Caco-2 (cell line): ENCODE data around the gene SLC25A18. TPM values are rescaled to one million over a fixed set of nuclear protein-coding genes. Genes with fewer than 3 reads are reported as not detected.

Experiments
- BruUV-seq: library from RNA; stranded (reverse); fragments of 400-500 nt; replicated peaks from 2 replicates; lab custom pipeline; 2021; lab: Mats Ljungman, UMichigan
- CTCF ChIA-PET: fragments of 300-600 bp; sonication (Branson Sonifier 250); formaldehyde crosslinking; loops from one replicate; lab custom pipeline; 2022; ENCODE audit warnings: antibody characterized with exemption; lab: Charles Lee
- POLR2A ChIA-PET: fragments of 300-600 bp; sonication (Branson Sonifier 250); formaldehyde crosslinking; loops from one replicate; lab custom pipeline; 2022; ENCODE audit warnings: antibody characterized with exemption; lab: Charles Lee
- DNase-seq, 2 experiments: peaks; one replicate each; pipeline versions ENCODE4 v3.0.0 to v3.0.0-alpha.2; 2020 to 2022
- H3K27me3 ChIP-seq: replicated peaks from 2 replicates; pipeline ENCODE4 v1.6.0; 2011; ENCODE audit warnings: low read length; ENCODE audit not compliant: control insufficient read depth, insufficient read depth
- H3K36me3 ChIP-seq: 2 replicates; pipeline ENCODE4 v1.5.1; 2011; ENCODE audit warnings: low read length; ENCODE audit not compliant: control insufficient read depth, insufficient read depth
- H3K4me1 ChIP-seq: fragments of 250-450 bp; sonication (Bioruptor Pico); 2 replicates; pipeline ENCODE4 v1.5.1; 2020; ENCODE audit warnings: mild to moderate bottlenecking
- H3K4me3 ChIP-seq: 2 replicates; pipeline ENCODE4 v1.5.1; 2011; ENCODE audit warnings: low read depth, mild to moderate bottlenecking, control low read depth, low read length
- H3K9me3 ChIP-seq: fragments of 250-450 bp; sonication (Bioruptor Pico); 2 replicates; pipeline ENCODE4 v1.5.1; 2020; ENCODE audit warnings: mild to moderate bottlenecking, moderate library complexity
- H3K27ac Mint-ChIP-seq: one replicate; pipeline ENCODE4 v1.8.0; 2022; ENCODE audit warnings: mixed read lengths; ENCODE audit not compliant: unreplicated experiment
- H3K27me3 Mint-ChIP-seq: one replicate; pipeline ENCODE4 v1.8.0; 2022; ENCODE audit warnings: mixed read lengths; ENCODE audit not compliant: insufficient read depth, unreplicated experiment
- H3K36me3 Mint-ChIP-seq: one replicate; pipeline ENCODE4 v1.8.0; 2022; ENCODE audit warnings: mild to moderate bottlenecking, mixed read lengths; ENCODE audit not compliant: insufficient read depth, unreplicated experiment
- H3K4me1 Mint-ChIP-seq: one replicate; pipeline ENCODE4 v1.8.0; 2022; ENCODE audit warnings: low read depth, mixed read lengths; ENCODE audit not compliant: unreplicated experiment
- H3K4me3 Mint-ChIP-seq: one replicate; pipeline ENCODE4 v1.8.0; 2022; ENCODE audit warnings: mild to moderate bottlenecking, moderate library complexity, mixed read lengths; ENCODE audit not compliant: unreplicated experiment
- H3K9me3 Mint-ChIP-seq: one replicate; pipeline ENCODE4 v1.8.0; 2022; ENCODE audit warnings: mixed read lengths; ENCODE audit not compliant: unreplicated experiment
- intact Hi-C: fragments of 100-400 bp; cut with micrococcal nuclease; formaldehyde crosslinking; loops from one replicate; pipeline ENCODE4 v1.10.0; 2022; ENCODE audit not compliant: unreplicated experiment
- total RNA-seq: library from RNA; stranded (reverse); gene quantifications from 2 replicates; pipeline ENCODE4 v1.2.3, GENCODE V29; 2022
- TF ChIP-seq, protein P1 (sequence below), 2 experiments: fragments of 200-600 bp in 1 of 2; IDR thresholded peaks; 1 replicate in 1 of 2; 2 replicates in 1 of 2; pipeline versions ENCODE4 v1.5.1 to v1.8.0; 2011 to 2022; ENCODE audit warnings: antibody characterized with exemption in 1 of 2, control low read depth in 1 of 2, inconsistent platforms in 1 of 2, low read depth in 1 of 2, low read length in 1 of 2, mild to moderate bottlenecking in 1 of 2, moderate library complexity in 1 of 2; ENCODE audit not compliant: insufficient read depth in 1 of 2, severe bottlenecking in 1 of 2, unreplicated experiment in 1 of 2

The SLC25A18 gene
- total RNA-seq, 1 experiment from 2014 or later: not detected

DNA sequence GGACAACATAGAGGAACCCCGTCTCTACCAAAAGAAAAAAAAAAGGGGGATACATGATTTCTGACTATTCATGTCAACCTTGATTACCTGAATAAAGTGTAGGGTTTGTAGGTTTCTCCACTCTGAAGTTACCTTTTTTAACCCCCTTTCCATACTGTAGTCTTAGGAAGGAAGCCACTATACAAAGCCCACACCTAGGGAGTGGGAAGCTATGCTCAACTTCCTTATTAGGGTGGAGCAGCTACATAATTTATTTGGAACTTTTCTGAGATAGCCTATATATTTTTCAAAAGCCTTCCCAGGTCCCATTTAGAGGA lies 65.8 kb downstream of the SLC25A18 start:
- intact Hi-C loops: loop anchor here (5.0 kb wide), 1 partner anchor 72 kb away; no protein-coding TSS in a partner anchor
- Histone ChIP-seq H3K4me1 (peaks cover 28% of the 10 kb centered on the region), H3K9me3 (no peaks in the 10 kb centered on the region), H3K36me3 (no peaks in the 10 kb centered on the region), H3K27me3 (no peaks in the 10 kb centered on the region), H3K4me3 (peak overlapping the region; percentile 89)
- H3K4me3 Mint-ChIP-seq: peak overlapping the region; percentile 86
- peaks cover 16% of the 10 kb centered on the region for H3K4me1 Mint-ChIP-seq
- ChIA-PET CTCF (no interaction called here), POLR2A (interaction anchor here (0.5 kb wide), 1 partner anchor 10 kb away, joined by 6 read pairs; no protein-coding TSS in a partner anchor)
- peak overlapping the region; percentile 89 for H3K27ac Mint-ChIP-seq
- H3K27me3 Mint-ChIP-seq: no peaks in the 10 kb centered on the region
- no peak for DNase-seq
- TF ChIP-seq, protein P1, sequence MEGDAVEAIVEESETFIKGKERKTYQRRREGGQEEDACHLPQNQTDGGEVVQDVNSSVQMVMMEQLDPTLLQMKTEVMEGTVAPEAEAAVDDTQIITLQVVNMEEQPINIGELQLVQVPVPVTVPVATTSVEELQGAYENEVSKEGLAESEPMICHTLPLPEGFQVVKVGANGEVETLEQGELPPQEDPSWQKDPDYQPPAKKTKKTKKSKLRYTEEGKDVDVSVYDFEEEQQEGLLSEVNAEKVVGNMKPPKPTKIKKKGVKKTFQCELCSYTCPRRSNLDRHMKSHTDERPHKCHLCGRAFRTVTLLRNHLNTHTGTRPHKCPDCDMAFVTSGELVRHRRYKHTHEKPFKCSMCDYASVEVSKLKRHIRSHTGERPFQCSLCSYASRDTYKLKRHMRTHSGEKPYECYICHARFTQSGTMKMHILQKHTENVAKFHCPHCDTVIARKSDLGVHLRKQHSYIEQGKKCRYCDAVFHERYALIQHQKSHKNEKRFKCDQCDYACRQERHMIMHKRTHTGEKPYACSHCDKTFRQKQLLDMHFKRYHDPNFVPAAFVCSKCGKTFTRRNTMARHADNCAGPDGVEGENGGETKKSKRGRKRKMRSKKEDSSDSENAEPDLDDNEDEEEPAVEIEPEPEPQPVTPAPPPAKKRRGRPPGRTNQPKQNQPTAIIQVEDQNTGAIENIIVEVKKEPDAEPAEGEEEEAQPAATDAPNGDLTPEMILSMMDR (IDR thresholded peaks at IDR 0.05; ENCODE audit: insufficient read depth in 1 of 2, low read depth in 1 of 2, low read length in 1 of 2, severe bottlenecking in 1 of 2, unreplicated experiment in 1 of 2): no peak
- no peaks in the 10 kb centered on the region for H3K9me3 Mint-ChIP-seq
- peaks cover 42% of the 10 kb centered on the region for H3K36me3 Mint-ChIP-seq
- TSS peak; percentile 87 for BruUV-seq

DNA sequence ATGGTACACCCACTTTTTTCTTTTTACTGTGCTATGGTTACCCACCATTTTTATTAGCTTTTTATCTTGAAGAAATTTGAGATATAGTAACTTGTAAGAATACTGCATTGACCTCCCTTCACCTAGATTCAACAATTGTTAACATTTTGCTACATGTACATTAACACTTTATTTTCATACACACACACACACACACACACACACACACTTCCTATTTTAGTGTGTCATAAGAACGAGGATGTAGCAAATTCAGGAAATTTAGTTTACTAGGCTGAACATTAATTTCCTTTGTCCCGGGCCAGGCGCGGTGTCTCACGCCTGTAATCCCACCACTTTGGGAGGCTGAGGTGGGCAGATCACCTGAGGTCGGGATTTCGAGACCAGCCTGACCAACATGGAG lies 66.3 kb downstream of the SLC25A18 start:
- H3K4me3 Mint-ChIP-seq: peak overlapping the region; percentile 86
- Histone ChIP-seq H3K9me3 (no peaks in the 10 kb centered on the region), H3K4me1 (peaks cover 33% of the 10 kb centered on the region), H3K36me3 (no peaks in the 10 kb centered on the region), H3K4me3 (peak overlapping the region; percentile 89), H3K27me3 (no peaks in the 10 kb centered on the region)
- H3K9me3 Mint-ChIP-seq: no peaks in the 10 kb centered on the region
- H3K27me3 Mint-ChIP-seq: no peaks in the 10 kb centered on the region
- no TSS peak for BruUV-seq
- TF ChIP-seq, protein P1 (IDR thresholded peaks at IDR 0.05; ENCODE audit: insufficient read depth in 1 of 2, low read depth in 1 of 2, low read length in 1 of 2, severe bottlenecking in 1 of 2, unreplicated experiment in 1 of 2): no peak
- H3K36me3 Mint-ChIP-seq: peaks cover 42% of the 10 kb centered on the region
- DNase-seq: no peak
- CTCF ChIA-PET: no interaction called here
- H3K27ac Mint-ChIP-seq: peak overlapping the region; percentile 89
- intact Hi-C loops: loop anchor here (5.0 kb wide), 1 partner anchor 72 kb away; no protein-coding TSS in a partner anchor
- peaks cover 17% of the 10 kb centered on the region for H3K4me1 Mint-ChIP-seq
- POLR2A ChIA-PET: no interaction called here

DNA sequence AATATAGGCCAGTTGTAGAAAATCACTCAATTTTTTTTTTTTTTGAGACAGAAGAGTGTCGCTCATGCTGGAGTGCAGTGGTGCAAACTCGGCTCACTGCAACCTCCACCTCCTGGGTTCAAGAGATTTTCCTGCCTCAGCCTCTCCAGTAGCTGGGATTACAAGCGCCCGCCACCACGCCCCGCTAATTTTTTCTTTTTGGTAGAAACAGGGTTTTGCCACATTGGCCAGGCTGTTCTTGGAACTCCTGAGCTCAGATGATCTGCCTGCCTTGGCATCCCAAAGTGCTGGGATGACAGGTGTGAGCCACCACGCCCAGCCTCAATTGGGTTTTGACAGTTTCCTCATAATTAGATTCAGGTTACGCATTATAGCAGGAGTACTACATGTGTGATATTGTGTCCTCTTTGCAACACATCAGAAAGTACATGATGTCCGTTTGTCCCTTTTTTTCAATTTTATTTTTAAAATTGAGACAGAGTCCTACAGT lies 67.8 kb downstream of the SLC25A18 start:
- Mint-ChIP-seq H3K36me3 (peaks cover 33% of the 10 kb centered on the region), H3K27ac (peak overlapping the region; percentile 94), H3K9me3 (no peaks in the 10 kb centered on the region), H3K4me1 (peaks cover 17% of the 10 kb centered on the region), H3K4me3 (peak overlapping the region; percentile 27), H3K27me3 (no peaks in the 10 kb centered on the region)
- no peak for DNase-seq
- H3K4me3 ChIP-seq: no peak overlapping the region
- ChIA-PET CTCF (no interaction called here), POLR2A (interaction anchor here (0.7 kb wide), 1 partner anchor 79 kb away, joined by 3 read pairs; no protein-coding TSS in a partner anchor)
- H3K9me3 ChIP-seq: no peaks in the 10 kb centered on the region
- H3K36me3 ChIP-seq: no peaks in the 10 kb centered on the region
- no TSS peak for BruUV-seq
- no peaks in the 10 kb centered on the region for H3K27me3 ChIP-seq
- H3K4me1 ChIP-seq: peaks cover 33% of the 10 kb centered on the region
- intact Hi-C loops: no loop called here
- TF ChIP-seq, protein P1 (IDR thresholded peaks at IDR 0.05; ENCODE audit: insufficient read depth in 1 of 2, low read depth in 1 of 2, low read length in 1 of 2, severe bottlenecking in 1 of 2, unreplicated experiment in 1 of 2): no peak
